ENCODE results near the gene U2AF2.

The U2AF2 gene

DNA sequence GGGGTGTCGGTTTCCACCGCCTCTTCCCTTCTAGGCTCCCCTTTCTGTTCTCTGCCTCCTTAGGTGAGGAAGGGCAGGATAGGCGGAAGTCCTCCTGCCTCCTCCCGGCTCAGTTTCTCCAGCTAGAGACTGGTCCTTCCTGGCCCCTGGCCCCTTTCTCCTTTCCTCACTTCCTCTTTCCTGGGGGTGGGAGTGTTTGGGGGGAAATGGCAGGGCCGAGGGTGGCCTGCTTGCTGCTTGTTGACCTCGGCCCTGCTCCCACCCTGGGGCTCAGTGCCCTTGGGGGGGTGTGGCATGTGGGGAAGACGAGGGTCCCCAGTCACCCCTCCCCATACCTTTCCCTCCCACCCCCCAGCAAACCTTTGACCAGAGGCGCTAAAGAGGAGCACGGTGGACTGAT lies 5.0 kb downstream of the U2AF2 start:
- DNase-seq = no peak

DNA sequence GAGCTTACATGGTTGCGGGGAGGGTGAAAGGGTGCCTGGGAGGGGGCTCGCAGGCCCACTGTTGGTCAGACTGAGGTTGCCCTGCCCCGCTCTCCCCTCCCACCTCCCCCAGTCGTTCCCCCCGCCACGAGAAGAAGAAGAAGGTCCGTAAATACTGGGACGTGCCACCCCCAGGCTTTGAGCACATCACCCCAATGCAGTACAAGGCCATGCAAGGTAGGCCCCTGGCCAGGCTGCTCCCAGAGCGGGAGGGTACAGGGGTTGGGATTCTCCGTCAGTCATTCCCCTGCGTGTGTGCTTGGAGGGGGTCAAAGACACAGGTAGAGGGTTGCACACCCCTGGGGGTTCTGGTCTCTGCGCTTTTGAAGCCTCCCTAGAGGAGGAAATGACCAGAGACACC lies 5.6 kb downstream of the U2AF2 start:
- DNase-seq = no peak

DNA sequence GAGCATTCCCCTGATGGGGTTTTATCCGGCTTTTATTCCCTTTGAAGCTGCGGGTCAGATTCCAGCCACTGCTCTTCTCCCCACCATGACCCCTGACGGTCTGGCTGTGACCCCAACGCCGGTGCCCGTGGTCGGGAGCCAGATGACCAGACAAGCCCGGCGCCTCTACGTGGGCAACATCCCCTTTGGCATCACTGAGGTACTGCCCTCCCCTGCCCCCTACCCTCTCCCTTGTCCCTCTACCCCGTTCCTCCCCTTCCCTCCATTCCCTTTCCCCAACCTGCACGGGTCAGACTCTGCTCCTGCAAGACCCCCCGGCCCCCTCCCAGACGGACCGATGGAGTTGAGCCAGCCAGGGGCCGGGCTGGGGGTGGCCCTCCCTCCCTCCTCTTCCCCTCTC lies 6.2 kb downstream of the U2AF2 start:
- no peak for DNase-seq

DNA sequence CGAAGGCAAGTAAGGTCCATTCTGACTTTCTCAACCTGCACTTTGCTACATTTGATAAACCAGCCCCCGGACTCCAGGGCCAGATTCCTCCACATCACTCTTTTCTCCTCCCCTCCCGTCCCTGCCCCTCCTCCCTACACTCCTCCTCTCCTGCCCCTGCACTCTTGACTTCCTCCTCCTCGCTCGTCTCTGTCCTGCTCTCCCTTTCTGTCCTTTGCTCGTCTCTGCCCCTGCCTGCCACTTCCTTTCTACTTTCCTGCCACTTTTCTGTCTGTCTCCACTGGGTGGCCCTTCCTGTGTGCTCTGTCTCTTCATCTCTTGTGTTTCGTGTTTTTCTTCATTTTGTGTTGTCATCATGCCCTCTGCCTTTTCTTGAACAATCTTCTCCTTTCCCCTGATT lies 7.0 kb downstream of the U2AF2 start:
- no peak for DNase-seq

DNA sequence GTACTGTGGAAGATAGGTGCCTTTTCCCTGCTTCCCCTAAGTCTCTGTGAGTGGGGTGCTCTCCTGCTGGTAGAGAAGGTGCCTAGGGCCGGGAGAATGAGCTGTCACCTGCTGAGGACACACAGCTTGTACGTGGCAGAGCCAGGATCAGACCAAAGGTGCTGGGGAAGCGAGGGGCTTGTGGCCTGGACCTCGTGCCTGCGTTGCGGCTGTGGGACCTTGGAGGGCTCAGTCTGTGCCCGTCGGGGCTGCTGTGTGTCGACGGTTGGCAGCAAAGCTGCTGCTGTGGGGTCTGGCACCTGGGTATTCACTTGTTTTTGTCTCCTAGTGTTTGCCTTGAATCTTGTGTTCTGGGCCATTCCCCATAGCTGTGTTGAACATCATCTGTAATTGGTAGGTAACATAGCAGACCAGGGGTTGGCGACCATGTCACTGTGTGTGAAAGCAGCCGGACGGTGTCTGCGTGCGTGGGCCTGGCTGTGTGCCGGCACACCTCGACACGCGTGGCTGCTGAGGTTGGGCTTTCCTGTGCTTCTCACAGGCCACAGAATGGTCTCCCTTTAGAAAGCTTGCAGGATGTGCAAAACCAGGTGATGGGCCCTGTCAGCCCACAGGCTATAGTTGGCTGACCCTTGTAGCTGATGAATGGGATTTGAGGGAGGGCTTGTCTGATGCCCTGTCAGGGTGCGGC lies 9.2 kb downstream of the U2AF2 start:
- no peak for DNase-seq

DNA sequence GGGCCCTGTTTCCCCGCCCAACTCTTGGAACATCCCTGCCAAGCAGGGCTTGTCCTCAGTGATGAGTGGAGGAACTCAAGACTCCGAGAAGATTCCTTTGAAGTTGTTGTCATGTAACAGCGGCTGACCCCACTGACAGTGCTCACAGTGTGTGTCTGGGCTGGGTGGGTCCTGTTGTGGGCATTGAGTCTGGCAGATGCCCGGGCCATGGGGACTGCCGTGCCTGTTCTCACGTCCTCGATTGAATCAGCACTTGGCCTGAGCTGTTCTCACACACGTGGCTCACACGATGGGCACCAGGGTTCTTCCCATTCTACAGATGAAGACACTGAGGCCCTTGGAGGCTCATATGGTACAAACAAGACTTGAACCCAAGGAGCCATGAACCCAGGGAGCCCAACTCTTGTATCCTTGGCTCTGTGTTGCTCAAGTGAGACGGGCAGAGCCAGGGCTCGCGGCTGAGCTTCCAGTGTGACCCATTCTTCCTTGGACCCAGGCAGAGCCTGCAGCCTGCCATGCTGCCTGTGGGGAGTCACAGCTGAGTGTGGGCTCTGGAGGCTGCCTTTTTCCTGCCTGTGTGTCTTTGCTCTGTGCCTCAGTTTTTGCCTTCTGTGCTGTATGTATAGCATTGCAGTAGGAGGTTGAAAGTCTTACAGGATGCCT lies 11.6 kb downstream of the U2AF2 start:
- no peak for DNase-seq

DNA sequence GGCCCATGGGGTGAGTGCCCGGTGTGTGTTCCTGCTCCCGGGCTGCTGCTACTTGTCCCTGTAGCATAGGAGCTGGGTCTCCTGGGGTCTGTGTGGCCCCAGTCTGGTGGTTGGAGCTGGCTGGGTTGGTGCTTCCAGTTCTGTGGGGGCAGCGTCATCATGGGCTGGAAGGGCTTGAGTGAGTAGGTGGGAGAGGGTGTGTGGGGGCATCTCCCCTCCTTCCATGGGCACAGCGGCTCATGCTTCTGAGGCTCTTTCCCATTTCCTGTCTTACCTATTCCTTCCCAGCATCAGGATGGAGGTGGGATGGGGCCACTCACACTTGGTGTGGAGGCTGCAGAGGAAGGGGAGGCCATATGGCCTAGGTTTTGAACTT lies 12.2 kb downstream of the U2AF2 start:
- DNase-seq = no peak

DNA sequence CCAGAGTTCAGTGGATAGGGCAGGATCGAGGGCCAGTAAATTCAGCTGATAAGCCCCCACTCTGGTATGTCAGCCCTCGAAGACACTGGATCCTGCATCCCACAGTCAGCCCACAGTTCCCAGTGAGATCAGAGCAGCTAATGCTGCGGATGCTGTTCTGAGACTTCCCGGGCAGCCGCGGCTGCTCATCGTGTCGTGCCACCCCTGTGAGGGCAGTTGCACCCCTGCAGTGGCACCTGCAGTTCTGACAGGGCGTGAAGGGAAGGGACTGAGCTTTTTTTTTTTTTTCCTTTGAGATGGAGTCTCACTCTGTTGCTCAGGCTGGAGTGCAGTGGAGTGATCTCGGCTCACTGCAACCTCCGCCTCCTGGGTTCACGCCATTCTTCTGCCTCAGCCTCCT lies 12.7 kb downstream of the U2AF2 start:
- DNase-seq = no peak

DNA sequence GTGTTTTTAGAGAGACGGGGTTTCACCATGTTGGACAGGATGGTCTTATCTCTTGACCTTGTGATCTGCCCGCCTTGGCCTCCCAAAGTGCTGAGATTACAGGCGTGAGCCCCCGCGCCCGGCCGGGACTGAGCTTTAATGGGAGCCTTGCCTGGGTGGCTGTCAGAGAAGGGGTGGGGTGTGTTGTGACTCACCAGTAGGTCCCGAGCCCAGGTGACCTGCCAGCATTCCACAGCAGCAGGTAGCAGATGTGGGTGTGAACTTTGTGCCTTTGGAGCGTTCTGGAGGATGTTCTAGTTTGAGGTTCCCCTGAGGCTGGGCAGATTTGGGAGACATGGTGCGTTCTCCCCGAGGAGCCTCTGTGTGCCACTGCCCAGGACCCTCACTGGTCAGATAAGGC lies 13.1 kb downstream of the U2AF2 start:
- DNase-seq = no peak

DNA sequence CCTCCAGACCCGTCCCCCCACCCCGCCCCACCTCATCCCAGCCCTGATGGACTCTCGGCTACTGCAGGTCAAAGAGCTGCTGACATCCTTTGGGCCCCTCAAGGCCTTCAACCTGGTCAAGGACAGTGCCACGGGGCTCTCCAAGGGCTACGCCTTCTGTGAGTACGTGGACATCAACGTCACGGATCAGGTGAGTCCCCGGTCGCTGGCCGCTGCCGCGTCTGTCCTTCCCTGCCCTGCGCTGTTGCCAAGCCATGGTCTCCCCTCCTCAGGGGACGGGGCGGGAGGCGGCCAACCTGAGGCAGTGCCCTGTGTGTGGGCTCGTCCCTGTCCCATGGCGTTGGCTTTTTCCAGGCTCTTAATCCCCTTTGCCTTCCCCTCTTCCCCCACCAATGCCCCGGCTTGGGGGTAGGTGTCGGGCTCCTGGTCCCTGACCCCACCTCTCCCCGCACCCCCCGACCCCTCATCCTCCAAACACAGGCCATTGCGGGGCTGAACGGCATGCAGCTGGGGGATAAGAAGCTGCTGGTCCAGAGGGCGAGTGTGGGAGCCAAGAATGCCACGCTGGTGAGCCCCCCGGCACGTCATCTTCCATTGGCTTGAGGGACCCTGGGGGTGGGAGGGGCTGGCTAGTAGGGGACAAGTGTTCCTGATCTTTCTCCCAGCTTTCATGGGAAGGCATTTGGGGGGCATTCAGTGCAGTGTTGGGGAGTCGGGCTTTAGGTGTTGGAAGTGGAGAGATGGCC lies 13.9 kb downstream of the U2AF2 start:
- DNase-seq = no peak

DNA sequence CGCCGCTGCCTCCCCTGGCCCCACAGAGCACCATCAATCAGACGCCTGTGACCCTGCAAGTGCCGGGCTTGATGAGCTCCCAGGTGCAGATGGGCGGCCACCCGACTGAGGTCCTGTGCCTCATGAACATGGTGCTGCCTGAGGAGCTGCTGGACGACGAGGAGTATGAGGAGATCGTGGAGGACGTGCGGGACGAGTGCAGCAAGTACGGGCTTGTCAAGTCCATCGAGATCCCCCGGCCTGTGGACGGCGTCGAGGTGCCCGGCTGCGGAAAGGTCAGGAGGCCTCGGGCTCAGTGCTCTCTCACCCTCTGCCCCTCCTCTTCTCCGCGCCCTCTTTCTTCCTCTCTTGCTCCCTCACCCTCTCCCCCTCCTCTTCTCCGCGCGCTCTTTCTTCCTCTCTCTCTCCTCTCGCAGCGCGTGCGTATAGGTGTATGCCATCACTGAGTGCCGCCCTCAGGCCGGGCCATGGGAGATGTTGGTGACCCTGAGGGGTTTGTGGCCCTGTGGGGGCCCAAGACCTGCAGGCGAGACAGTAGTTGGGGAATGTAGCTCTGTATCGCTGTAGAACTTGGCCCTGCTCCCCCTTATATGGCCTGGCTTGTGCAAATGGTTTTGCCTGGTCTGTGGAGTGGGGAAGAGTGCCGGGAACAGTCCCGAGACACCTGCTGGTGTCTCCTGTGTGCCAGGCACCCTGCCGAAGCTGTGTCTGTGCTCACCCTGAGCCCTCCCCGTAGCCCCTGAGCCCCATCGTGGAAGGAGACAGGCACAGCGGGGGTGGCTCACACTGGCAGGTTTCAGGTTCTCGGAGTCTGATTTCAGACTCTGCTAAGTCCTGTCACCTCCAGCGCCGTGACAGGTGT lies 14.8 kb downstream of the U2AF2 start:
- no peak for DNase-seq

DNA sequence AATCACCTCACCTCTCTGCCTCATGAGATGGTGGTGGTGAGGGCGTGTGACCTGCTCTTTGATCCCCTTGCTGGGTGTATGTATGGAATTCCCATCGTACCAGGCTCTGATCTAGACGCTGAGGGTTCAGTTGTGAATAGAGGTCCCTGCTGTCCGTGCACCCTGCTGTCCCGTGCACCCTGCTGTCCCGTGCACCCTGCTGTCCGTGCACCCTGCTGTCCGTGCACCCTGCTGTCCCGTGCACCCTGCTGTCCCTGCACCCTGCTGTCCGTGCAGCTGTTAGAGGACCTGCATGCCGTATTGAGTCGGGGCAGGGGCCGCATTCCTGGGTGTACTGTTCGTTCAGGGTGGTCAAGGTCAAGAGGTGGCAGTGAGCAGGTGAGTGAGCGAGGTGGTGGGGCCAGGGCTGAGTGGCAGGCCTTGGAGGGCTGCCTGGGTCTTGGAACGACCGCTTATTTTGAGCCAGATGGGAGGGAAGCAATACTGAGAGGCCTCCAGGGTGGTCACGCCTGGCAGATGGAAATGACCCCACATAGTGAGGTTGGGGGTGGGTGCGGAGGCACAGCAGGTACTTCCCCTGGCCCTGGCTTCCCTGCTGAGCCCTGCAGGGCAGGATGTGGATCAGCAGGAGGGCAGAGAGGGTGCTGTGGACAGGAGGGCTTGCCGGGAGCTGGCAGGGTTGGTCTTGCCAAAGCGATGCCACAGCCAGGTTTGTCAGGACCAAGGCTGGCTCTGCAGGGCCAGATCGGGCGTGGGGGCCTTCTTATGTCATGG lies 15.6 kb downstream of the U2AF2 start:
- peak in 2 of 4 experiments; percentile 21 for DNase-seq

DNA sequence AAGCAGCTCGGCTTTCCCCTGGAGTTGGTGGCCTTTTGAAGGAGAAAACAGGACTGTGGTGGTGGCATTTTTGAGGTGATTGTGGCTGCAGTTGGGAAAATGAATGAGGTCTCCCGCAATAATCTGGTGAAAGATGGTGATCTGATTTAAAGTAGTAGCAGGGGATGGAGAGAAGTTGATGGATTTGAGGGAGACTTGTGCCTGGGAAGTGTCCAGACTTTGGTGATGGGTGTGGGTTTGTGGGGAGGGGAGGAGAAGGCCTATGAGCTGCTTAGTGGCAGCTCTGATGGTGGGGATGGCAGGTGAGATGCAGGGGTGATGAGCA lies 16.2 kb downstream of the U2AF2 start:
- no peak for DNase-seq

DNA sequence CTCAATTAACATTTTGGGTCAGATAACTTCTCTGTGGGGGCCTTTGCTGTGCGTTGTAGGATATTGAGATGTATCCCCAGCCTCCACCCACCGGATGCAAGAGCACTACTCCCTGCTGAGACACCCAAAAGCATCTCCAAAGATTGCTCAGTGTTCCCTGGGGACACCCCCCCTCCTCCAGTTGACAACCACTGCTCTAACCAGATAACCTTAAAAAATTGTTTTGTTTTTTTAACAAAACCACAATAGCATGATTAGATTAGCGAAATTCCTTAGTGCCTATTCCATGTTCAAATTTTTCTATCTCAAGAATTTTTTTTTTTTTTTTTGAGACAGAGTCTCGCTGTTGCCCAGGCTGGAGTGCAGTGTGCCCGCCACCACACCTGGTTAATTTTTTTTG lies 17.6 kb downstream of the U2AF2 start:
- no peak for DNase-seq

DNA sequence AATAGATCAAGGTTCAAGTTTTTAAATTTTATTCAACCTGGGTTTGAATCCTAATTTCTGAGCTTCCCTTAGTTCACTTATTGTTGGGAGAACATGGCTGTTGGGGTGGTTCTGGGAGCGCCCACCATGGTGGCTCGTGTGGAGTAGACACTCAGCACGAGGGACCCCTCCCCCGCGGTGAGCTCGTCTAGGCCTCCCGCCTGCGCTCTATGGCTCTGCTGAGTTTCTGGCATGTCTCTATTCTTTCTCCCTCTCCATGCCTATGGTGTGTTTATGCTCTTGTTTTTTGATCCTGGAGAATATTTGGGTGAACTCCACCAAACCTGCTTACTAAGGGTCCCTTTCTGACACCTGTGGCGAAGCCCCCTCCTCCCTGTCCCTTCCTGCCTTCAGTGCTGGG lies 18.6 kb downstream of the U2AF2 start:
- no peak for DNase-seq

DNA sequence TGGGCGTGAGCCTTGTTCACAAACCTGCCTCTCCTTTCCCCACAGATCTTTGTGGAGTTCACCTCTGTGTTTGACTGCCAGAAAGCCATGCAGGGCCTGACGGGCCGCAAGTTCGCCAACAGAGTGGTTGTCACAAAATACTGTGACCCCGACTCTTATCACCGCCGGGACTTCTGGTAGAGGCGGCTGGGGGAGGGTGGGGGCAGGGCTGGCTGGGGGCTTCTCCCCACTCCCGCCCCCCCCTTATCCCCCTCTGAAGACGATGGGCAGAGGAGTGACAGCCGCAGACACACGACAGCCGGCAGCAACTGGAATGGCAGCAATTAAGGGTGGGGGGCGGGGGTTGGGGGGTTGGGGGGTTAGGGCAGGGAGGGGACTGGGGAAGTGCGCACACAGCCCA lies 19.1 kb downstream of the U2AF2 start:
- no peak for DNase-seq

DNA sequence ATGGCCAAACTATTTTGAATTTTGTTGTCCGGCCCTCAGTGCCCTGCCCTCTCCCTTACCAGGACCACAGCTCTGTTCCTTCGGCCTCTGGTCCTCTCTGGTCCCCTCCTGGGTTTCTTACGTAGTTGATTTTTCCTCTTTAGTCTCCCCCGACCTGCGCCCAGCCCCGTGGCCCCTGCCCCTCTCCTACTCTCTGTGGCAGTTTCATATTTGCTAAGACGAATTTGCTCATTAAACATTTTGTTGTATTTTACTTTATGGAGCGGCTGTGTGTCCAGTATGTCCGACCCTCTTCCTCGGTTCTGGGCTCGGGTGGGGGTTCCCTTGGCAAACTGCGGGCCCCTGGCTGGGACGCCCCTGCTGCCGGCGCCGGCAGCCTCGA lies 19.6 kb downstream of the U2AF2 start:
- DNase-seq = no peak

DNA sequence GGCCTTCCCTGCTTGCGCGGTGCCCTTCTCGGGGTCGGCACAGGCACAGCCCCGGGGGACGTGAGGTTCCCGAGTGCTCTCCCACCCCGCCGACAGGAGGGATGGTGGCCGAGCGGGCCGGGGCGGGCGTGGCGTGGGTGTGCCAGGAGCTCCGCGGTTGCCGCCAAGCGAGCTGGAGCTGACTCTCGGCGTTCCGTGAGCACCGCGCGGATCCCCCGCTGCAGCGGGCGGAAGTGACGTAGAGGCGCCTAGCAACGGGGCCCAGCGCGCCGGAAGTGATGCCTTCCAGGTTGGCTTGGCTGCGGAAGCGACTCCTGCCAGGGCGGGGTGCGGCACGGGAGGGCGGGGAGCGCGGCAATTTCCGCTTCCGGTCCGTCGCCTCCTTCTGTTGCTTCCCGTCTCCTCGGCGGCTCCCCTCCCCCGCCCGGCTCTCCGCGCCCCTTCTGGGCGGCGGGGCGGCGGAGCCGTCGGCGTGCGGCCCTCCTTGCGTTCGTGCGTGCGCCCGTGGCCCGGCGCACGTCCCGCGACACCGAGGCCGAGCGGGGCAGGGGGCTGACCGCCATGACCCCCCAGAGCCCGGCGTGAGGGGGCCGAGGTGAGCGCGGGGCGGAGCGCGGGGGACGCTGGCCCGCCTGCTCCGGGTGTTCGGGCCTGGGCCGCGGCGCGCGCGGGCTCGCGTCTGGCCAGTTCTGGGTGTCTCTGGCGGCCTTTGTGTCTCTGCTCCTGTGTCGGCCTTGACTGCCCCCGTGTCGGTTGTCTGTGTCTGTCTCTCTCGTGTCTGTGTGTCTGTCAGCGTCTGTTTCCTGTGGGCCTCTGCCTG lies 20.2 kb downstream of the U2AF2 start, which contains the start of gene EPN1:
TSS of gene EPN1 (plus strand) at position 386 of the 820 bp plus-strand sequence. CDS start 3,402 bp downstream, outside the sequence.
- peak; percentile 97 to 99 (median 98) for DNase-seq

DNA sequence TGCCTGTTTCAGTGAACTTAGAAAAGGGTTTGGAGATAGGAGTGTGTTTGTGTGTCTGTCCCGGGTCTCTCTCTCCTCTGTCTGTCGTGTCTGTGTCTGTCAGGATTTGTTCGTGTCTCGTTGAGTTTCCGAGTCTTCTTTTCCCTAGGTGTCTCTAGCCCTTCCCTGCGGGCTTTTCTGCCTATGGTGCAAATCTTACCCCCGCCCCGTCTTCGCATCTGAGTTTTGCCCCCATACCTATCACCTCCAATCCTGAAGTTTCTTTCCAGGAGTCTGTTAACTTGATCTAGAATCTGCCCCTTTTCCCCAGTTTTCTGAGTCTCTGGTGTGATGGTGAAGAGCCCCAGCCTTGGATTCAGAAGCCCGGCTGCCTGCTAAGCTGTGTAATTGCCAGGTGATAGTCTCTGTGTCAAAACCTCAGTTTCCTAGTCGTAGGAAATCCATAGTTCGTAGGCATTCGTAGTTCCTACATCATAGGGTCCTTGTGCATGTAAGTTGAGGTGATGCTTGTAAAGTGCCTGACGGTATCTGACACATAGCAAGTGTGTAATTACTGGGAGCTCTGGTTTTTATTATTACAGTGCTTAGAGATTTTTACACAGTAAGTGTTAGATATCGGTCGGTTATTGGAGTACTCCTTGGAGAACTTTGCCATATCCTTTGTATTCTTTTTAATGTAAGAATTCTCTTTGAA lies 21.0 kb downstream of the U2AF2 start:
- DNase-seq = peak in 2 of 4 experiments; percentile 8 to 20

DNA sequence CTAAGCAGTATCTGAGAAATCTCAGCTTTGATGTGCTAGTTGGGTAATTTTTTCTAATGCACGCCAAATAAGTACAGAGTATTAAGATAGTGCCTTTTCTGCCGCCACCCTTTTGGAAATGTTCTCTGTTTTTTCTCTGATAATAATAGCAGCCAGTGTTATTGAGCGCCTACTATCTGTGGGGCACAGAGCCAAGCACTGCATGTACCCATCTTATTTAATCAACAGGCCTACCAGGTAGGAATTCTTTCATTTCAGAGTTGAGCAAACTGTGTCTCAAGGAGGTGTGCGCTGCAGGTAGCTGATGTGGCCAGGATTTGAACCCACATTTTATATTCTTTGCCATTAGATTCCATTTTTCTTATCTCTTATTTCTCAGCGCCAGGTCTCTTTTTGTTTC lies 21.5 kb downstream of the U2AF2 start:
- no peak for DNase-seq
